Measurements from ENCODE around the gene IL17RA. TPM values are rescaled to one million over a fixed set of nuclear protein-coding genes. Genes with fewer than 3 reads are reported as not detected.
A peak's percentile ranks its signal among the peaks of the same experiment; 100 is the strongest.

The IL17RA gene
- total and polyA plus RNA-seq, 4 donors = 3.0 to 28.3 (median 14.6) TPM

DNA sequence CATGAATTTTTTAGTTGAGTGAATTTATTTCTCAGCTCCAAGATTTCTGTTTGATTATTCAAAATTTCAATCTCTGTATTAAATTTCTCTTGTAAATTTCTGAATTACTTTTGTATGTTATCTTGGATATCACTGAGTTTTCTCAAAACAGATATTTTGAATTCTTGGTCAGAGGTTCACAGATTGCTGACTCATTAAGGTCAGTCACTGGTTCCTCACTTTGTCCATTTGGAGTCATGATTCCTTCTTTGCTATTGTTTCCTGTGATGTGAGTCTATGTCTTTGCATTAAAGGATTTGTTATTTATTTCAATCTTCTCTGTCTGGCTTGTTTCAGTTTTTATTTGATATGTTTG, 10.2 kb upstream of the IL17RA start:
- Histone ChIP-seq H3K27me3 (ENCODE audit: control insufficient read depth in 1 of 2, insufficient read depth in 2 of 2, low read length in 1 of 2) (no peaks in the 10 kb centered on the region), H3K9me3 (ENCODE audit: control insufficient read depth, low read length) (no peaks in the 10 kb centered on the region), H3K27ac (ENCODE audit: low read depth in 1 of 2, low read length in 2 of 2) (no peak overlapping the region), H3K36me3 (ENCODE audit: control insufficient read depth in 1 of 2, insufficient read depth in 2 of 2, low read length in 1 of 2) (no peaks in the 10 kb centered on the region), H3K4me1 (ENCODE audit: control insufficient read depth in 1 of 2, insufficient read depth in 2 of 2, low read length in 2 of 2) (no peaks in the 10 kb centered on the region), H3K4me3 (ENCODE audit: low read length in 2 of 2) (no peak overlapping the region)
- intact Hi-C loops (cut with DNase I) = loop anchor here (2.0 to 5.0 kb wide), 3 partner anchors 98 to 428 kb away; no protein-coding TSS in a partner anchor
- ATAC-seq (ENCODE audit: low FRiP score) (no peak), DNase-seq (no peak)

DNA sequence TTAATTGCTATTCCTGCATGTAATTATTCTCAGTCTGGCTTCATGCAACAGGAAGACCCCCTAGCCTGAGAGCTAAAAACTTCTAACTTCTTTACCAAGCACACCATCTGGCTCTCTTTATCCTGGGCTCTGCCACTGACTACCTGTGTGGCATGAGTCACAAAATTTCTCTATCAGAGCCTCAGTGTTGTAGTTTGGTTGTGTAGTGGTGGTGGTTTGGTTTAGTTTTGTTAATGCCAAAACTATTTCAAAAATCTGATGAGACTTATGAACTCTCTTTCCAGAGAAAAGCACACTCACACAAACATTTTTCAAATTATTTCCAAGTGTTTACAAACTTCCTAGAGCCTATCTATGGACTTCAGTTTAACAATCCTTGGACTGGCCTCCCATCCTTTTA, 7.5 kb upstream of the IL17RA start:
- no peak for DNase-seq
- Histone ChIP-seq H3K9me3 (ENCODE audit: control insufficient read depth, low read length) (no peaks in the 10 kb centered on the region), H3K27ac (ENCODE audit: low read depth in 1 of 2, low read length in 2 of 2) (no peak overlapping the region), H3K4me3 (ENCODE audit: low read length in 2 of 2) (no peak overlapping the region), H3K36me3 (ENCODE audit: control insufficient read depth in 1 of 2, insufficient read depth in 2 of 2, low read length in 1 of 2) (no peaks in the 10 kb centered on the region), H3K27me3 (ENCODE audit: control insufficient read depth in 1 of 2, insufficient read depth in 2 of 2, low read length in 1 of 2) (no peaks in the 10 kb centered on the region), H3K4me1 (ENCODE audit: control insufficient read depth in 1 of 2, insufficient read depth in 2 of 2, low read length in 2 of 2) (no peaks in the 10 kb centered on the region)
- ATAC-seq (ENCODE audit: low FRiP score) = no peak
- intact Hi-C loops (cut with DNase I) = no loop called here

DNA sequence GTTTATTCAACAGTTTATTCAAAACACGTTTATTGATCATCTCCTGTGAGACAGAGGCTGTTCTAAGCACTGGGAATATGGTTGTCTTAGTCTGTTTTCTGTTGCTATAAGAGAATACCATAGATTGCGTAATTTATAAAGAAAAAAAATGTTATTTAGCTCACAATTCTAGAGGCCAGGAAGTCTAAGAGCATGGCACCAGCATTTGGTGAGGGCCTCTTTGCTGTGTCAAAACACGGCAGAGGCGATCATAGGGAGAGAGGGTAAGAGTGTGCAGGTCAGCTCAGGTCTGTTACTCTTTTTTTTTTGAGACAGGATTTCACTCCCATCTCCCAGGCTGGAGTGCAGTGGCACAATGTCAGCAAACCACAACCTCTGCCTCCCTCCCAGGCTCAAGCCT, 5.2 kb upstream of the IL17RA start:
- ATAC-seq (ENCODE audit: low FRiP score) (no peak), DNase-seq (no peak)
- 67 to 79% methylated on average over 4 of the region's 4 CpGs for WGBS, 2 donors
- no peaks in the 10 kb centered on the region for H3K27me3 ChIP-seq (ENCODE audit: control insufficient read depth in 1 of 2, insufficient read depth in 2 of 2, low read length in 1 of 2)
- no peaks in the 10 kb centered on the region for H3K9me3 ChIP-seq (ENCODE audit: control insufficient read depth, low read length)
- no peaks in the 10 kb centered on the region for H3K36me3 ChIP-seq (ENCODE audit: control insufficient read depth in 1 of 2, insufficient read depth in 2 of 2, low read length in 1 of 2)
- no peaks in the 10 kb centered on the region for H3K4me1 ChIP-seq (ENCODE audit: control insufficient read depth in 1 of 2, insufficient read depth in 2 of 2, low read length in 2 of 2)
- H3K4me3 ChIP-seq (ENCODE audit: low read length in 2 of 2) = no peak overlapping the region
- intact Hi-C loops (cut with DNase I) = no loop called here
- no peak overlapping the region for H3K27ac ChIP-seq (ENCODE audit: low read depth in 1 of 2, low read length in 2 of 2)

GRCh38 chr22:17083255-17083654, 1.5 kb upstream of the IL17RA start:
- intact Hi-C loops (cut with DNase I) = no loop called here
- Histone ChIP-seq H3K9me3 (ENCODE audit: control insufficient read depth, low read length) (no peaks in the 10 kb centered on the region), H3K36me3 (ENCODE audit: control insufficient read depth in 1 of 2, insufficient read depth in 2 of 2, low read length in 1 of 2) (no peaks in the 10 kb centered on the region), H3K27me3 (ENCODE audit: control insufficient read depth in 1 of 2, insufficient read depth in 2 of 2, low read length in 1 of 2) (no peaks in the 10 kb centered on the region), H3K4me3 (ENCODE audit: low read length in 2 of 2) (no peak overlapping the region), H3K27ac (ENCODE audit: low read depth in 1 of 2, low read length in 2 of 2) (no peak overlapping the region), H3K4me1 (ENCODE audit: control insufficient read depth in 1 of 2, insufficient read depth in 2 of 2, low read length in 2 of 2) (peaks cover 0 to 4% of the 10 kb centered on the region in 2 donors)
- WGBS, 2 donors = 96% methylated on average over 5 of the region's 5 CpGs
- no peak for ATAC-seq (ENCODE audit: low FRiP score)
- DNase-seq = no peak

DNA sequence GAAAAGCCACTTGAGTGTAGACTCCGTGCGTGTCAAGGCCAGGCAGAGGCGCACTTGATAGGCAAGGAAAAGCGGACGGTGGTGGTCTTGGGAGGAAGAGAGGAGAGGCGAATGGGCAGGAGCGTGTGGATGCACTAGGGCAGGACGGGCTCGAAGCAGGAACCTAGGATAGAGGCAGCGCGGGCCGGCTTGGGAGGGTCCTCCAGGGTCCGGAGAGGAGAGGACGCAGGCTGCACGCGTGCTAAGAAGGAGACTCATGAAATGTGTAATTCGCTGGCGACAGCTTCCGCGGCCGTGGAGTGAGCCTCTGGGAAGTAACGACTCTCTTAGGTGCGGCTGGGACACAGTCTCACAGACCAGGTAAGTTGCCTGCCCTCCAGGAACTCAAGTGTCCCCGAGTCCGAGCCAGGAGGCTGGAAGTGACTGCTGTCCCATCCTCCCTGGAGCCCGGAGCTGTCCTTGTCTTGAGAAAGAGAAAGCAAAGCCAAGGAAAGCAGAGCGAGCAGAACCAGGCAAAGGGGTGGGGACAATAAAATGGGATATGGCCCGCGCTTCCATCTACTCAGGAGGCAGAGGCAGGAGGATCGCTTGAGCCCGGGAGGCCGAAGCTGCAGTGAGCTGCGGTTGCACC, 874 bp upstream of the IL17RA start:
- Histone ChIP-seq H3K36me3 (ENCODE audit: control insufficient read depth in 1 of 2, insufficient read depth in 2 of 2, low read length in 1 of 2) (no peaks in the 10 kb centered on the region), H3K27ac (ENCODE audit: low read depth in 1 of 2, low read length in 2 of 2) (no peak overlapping the region), H3K4me3 (ENCODE audit: low read length in 2 of 2) (no peak overlapping the region), H3K4me1 (ENCODE audit: control insufficient read depth in 1 of 2, insufficient read depth in 2 of 2, low read length in 2 of 2) (peaks cover 0 to 4% of the 10 kb centered on the region in 2 donors), H3K27me3 (ENCODE audit: control insufficient read depth in 1 of 2, insufficient read depth in 2 of 2, low read length in 1 of 2) (no peaks in the 10 kb centered on the region), H3K9me3 (ENCODE audit: control insufficient read depth, low read length) (no peaks in the 10 kb centered on the region)
- 84 to 85% methylated on average over 33 of the region's 33 CpGs for WGBS, 2 donors
- peak in 1 of 2 donors; percentile 59 for DNase-seq
- intact Hi-C loops (cut with DNase I) = loop anchor here in 1 of 2 donors (2.0 kb wide), 1 partner anchor 75 kb away; the partner anchor contains the start of gene HDHD5
- no peak for ATAC-seq (ENCODE audit: low FRiP score)

GRCh38 chr22:17085277-17086181, 729 bp downstream of the IL17RA start:
- WGBS, 2 donors = 6 to 7% methylated on average over 61 to 92 of the region's 92 CpGs
- Histone ChIP-seq H3K27ac (ENCODE audit: low read depth in 1 of 2, low read length in 2 of 2) (peak overlapping the region in 1 of 2 donors; percentile 6), H3K27me3 (ENCODE audit: control insufficient read depth in 1 of 2, insufficient read depth in 2 of 2, low read length in 1 of 2) (no peaks in the 10 kb centered on the region), H3K4me3 (ENCODE audit: low read length in 2 of 2) (peak overlapping the region; percentile 71 to 95), H3K9me3 (ENCODE audit: control insufficient read depth, low read length) (no peaks in the 10 kb centered on the region), H3K36me3 (ENCODE audit: control insufficient read depth in 1 of 2, insufficient read depth in 2 of 2, low read length in 1 of 2) (no peaks in the 10 kb centered on the region), H3K4me1 (ENCODE audit: control insufficient read depth in 1 of 2, insufficient read depth in 2 of 2, low read length in 2 of 2) (peaks cover 0 to 4% of the 10 kb centered on the region in 2 donors)
- DNase-seq (peak in 1 of 2 donors; percentile 81), ATAC-seq (ENCODE audit: low FRiP score) (peak; percentile 70)
- intact Hi-C loops (cut with DNase I) = loop anchor here in 1 of 2 donors (2.0 to 5.0 kb wide), 2 partner anchors 73 to 87 kb away; partner anchors contain the start of gene HDHD5

DNA sequence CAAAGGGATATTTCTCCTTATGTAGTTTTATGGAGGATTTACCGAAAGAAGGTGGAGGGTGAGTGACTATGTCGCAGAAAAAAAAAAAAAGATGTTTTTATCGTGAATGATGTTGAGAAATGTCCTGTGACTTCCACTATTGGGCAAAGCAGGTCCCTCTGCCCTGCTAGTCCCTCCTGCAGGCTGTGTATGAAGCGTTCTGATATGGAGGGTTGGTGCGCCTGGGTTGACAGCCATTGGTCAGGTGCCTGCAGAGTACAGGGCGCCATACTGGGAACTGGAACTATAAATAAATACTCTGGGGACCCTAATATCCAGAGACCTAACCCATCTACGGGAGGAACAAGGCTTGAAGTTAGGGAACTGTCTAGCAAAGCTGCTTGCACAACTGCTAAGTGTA, 1.5 kb downstream of the IL17RA start:
- WGBS, 2 donors = 86% methylated on average over 7 of the region's 7 CpGs
- H3K4me3 ChIP-seq (ENCODE audit: low read length in 2 of 2) = no peak overlapping the region
- intact Hi-C loops (cut with DNase I) = loop anchor here in 1 of 2 donors (5.0 kb wide), 1 partner anchor 86 kb away; no protein-coding TSS in a partner anchor
- peak; percentile 3 for ATAC-seq (ENCODE audit: low FRiP score)
- peaks cover 0 to 4% of the 10 kb centered on the region in 2 donors for H3K4me1 ChIP-seq (ENCODE audit: control insufficient read depth in 1 of 2, insufficient read depth in 2 of 2, low read length in 2 of 2)
- H3K27me3 ChIP-seq (ENCODE audit: control insufficient read depth in 1 of 2, insufficient read depth in 2 of 2, low read length in 1 of 2) = no peaks in the 10 kb centered on the region
- no peaks in the 10 kb centered on the region for H3K36me3 ChIP-seq (ENCODE audit: control insufficient read depth in 1 of 2, insufficient read depth in 2 of 2, low read length in 1 of 2)
- peak in 1 of 2 donors; percentile 34 for DNase-seq
- H3K9me3 ChIP-seq (ENCODE audit: control insufficient read depth, low read length) = no peaks in the 10 kb centered on the region
- no peak overlapping the region for H3K27ac ChIP-seq (ENCODE audit: low read depth in 1 of 2, low read length in 2 of 2)

- H3K9me3 ChIP-seq (ENCODE audit: control insufficient read depth, low read length) = no peaks in the 10 kb centered on the region
- H3K27me3 ChIP-seq (ENCODE audit: control insufficient read depth in 1 of 2, insufficient read depth in 2 of 2, low read length in 1 of 2) = no peaks in the 10 kb centered on the region
- 79 to 85% methylated on average over 10 of the region's 10 CpGs for WGBS, 2 donors
- ATAC-seq (ENCODE audit: low FRiP score) (peak; percentile 13), DNase-seq (peak in 1 of 2 donors; percentile 51)
- intact Hi-C loops (cut with DNase I) = loop anchor here in 1 of 2 donors (5.0 kb wide), 1 partner anchor 85 kb away; no protein-coding TSS in a partner anchor
- H3K36me3 ChIP-seq (ENCODE audit: control insufficient read depth in 1 of 2, insufficient read depth in 2 of 2, low read length in 1 of 2) = no peaks in the 10 kb centered on the region
- no peak overlapping the region for H3K4me3 ChIP-seq (ENCODE audit: low read length in 2 of 2)
- no peak overlapping the region for H3K27ac ChIP-seq (ENCODE audit: low read depth in 1 of 2, low read length in 2 of 2)
- H3K4me1 ChIP-seq (ENCODE audit: control insufficient read depth in 1 of 2, insufficient read depth in 2 of 2, low read length in 2 of 2) = peaks cover 0 to 4% of the 10 kb centered on the region in 2 donors
Observed at GRCh38 chr22:17086788-17087497, 2.1 kb downstream of the IL17RA start.

Measured in aorta (tissue), 5 donors.